Tibial nerve (tissue), 4 donors: ENCODE measurements around the gene SYPL1.

ENCODE experiments used
- CTCF ChIP-seq, 5 experiments: fragments of 200-600 bp in 3 of 5; fragments of 450-650 bp in 2 of 5; sonication (generic) in 3 of 5; IDR thresholded peaks; one replicate each; pipeline ENCODE4 v1.5.1; 2016 to 2019; ENCODE audit warnings: antibody characterized with exemption in 5 of 5, mild to moderate bottlenecking in 3 of 5, moderate library complexity in 2 of 5
- EP300 ChIP-seq, 2 donors: sonication (generic); formaldehyde crosslinking; IDR thresholded peaks; one replicate each; pipeline ENCODE4 v1.6.1; 2017; ENCODE audit warnings: antibody characterized with exemption in 2 of 2, mild to moderate bottlenecking in 1 of 2

DNA sequence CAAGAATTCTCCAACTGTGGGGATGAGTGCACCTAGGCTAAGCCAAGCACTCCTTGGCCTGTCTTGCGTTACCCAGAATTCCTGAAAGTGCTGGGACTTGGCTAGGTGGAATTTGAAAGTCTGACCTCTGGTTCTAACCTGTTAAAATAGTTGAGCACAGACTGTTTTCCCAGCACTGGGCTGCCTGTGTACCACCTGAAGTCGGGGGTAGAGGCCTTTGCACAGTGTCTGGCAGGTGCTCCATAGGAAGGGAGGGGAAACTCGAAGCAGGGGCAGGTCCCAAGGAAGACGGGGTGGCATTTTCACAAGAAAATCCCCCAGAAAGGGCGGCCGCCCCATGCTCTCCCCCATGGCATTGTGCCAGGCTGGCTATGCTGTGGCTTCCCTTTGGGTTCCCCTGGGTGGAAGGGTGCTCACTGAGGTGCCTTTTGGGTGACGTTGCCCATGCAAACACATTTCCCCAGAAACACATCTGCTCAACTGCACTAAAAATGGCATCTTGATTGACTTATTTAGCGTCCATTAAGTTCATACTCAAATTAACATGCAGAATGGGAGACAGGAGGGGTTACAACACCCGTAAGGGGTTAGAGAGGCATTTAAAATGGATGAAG is 62.9 kb downstream of the SYPL1 start:
- no peak for TF ChIP-seq EP300 (IDR thresholded peaks at IDR 0.05)
- no peak for TF ChIP-seq CTCF (IDR thresholded peaks at IDR 0.05)
